Coronary artery (tissue), 2 donors: ENCODE measurements around the gene GLT1D1.
"Not testable (repeated sequence)": the region's sequence is repeated elsewhere in the genome, so short reads cannot be mapped to it uniquely, and the experiment has no call there.

Experiments used
- DNase-seq: peaks from one replicate; pipeline ENCODE4 v3.0.0-alpha.2; 2017; ENCODE audit warnings: low spot score
- H3K27ac ChIP-seq, 2 donors: fragments of 200-600 bp; sonication (generic); one replicate each; pipeline ENCODE4 v1.5.1; 2016 to 2019
- H3K4me3 ChIP-seq: fragments of 200-600 bp; sonication (generic); 2 replicates; pipeline ENCODE4 v1.5.1; 2016; ENCODE audit warnings: mild to moderate bottlenecking, moderate library complexity
- TF ChIP-seq, protein P1 (sequence below): fragments of 200-600 bp; sonication (generic); IDR thresholded peaks from one replicate; pipeline ENCODE4 v1.5.1; 2019; ENCODE audit warnings: antibody characterized with exemption

GLT1D1 gene

DNA sequence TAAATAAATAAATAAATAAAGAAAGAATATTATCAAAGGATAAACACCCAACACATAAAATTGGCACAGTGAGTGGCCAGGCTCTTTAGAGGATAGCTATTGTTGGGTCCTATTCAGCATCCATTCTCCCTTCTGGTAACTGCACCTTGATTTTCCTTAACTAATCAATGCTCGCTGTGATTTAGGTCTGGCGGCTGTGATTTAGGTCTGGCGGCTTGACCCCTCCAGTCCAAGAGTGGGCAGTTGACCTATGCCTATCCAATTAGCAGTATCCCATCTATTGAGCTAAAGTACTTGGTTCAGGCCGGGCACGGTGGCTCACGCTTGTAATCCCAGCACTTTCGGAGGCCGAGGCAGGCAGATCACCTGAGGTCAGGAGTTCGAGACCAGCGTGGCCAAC is 19.9 kb upstream of the GLT1D1 start:
- TF ChIP-seq, protein P1, sequence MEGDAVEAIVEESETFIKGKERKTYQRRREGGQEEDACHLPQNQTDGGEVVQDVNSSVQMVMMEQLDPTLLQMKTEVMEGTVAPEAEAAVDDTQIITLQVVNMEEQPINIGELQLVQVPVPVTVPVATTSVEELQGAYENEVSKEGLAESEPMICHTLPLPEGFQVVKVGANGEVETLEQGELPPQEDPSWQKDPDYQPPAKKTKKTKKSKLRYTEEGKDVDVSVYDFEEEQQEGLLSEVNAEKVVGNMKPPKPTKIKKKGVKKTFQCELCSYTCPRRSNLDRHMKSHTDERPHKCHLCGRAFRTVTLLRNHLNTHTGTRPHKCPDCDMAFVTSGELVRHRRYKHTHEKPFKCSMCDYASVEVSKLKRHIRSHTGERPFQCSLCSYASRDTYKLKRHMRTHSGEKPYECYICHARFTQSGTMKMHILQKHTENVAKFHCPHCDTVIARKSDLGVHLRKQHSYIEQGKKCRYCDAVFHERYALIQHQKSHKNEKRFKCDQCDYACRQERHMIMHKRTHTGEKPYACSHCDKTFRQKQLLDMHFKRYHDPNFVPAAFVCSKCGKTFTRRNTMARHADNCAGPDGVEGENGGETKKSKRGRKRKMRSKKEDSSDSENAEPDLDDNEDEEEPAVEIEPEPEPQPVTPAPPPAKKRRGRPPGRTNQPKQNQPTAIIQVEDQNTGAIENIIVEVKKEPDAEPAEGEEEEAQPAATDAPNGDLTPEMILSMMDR: no peak
- H3K4me3 ChIP-seq: no peak overlapping the region
- peak; percentile 17 for DNase-seq
- H3K27ac ChIP-seq: no peak overlapping the region

DNA sequence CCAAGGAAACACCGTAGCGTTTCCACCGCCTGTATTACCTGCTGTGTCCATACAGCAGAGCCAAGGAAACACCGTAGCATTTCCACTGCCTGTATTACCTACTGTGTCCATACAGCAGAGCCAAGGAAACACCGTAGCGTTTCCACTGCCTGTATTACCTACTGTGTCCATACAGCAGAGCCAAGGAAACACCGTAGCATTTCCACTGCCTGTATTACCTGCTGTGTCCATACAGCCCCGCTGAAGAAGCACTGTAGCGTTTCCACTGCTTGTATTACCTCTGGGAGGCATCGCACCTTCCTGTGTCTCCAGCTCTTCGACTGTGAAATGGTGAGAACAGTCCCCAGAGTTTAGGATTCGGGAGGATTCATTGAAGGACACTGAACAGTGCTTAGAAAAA is 13.4 kb upstream of the GLT1D1 start:
- DNase-seq, H3K27ac ChIP-seq, H3K4me3 ChIP-seq: not testable (repeated sequence)

DNA sequence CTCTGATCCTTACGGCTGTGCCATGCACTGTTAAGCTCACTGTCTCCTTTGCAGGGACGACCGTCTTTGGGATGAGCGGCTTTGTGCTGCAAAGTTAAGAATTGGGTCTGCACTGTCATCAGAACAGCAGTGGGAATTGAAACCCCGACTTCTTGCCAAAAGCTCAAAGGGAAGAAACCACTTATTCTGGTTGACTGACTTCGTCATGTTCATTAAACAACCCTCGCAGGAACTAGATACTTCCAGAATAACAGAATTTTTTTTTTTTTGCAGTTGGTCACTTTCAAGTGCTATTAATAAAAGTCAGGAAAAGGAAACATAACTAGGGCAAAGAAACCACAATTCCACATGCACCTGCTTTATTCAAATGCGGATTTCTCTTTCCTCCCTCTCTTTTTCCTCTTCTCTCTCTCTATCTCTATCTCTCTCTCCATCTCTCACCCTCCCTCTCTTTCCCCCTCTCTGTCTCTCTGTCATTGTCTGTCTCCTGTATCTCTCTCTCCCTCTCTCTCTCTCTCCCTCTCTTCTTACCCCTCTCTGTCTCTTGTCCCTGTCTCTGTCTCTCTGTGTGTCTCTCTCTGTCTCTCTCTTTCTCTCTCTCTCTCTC is 12.3 kb upstream of the GLT1D1 start:
- no peak for DNase-seq
- no peak overlapping the region for H3K27ac ChIP-seq
- H3K4me3 ChIP-seq: no peak overlapping the region
- TF ChIP-seq, protein P1: no peak

DNA sequence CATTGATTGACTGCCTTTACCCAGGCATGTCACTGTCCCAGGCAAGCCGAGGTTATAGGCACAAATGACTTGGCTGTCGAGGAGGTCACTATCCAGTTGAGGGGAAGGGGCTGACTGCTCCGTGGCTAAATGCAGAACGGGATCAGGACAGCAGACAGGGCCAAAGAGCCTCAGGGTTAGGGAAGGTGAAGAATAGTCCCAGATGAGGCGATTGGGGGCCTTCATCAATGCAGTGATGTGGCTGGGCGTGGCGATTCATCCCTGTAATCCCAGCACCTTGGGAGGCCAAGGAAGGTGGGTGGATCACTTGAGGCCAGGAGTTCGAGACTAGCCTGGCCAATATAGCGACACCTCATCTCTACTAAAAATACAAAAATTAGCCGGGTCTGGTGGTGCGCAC is 10.7 kb upstream of the GLT1D1 start:
- H3K4me3 ChIP-seq: no peak overlapping the region
- TF ChIP-seq, protein P1: no peak
- H3K27ac ChIP-seq: no peak overlapping the region
- no peak for DNase-seq

DNA sequence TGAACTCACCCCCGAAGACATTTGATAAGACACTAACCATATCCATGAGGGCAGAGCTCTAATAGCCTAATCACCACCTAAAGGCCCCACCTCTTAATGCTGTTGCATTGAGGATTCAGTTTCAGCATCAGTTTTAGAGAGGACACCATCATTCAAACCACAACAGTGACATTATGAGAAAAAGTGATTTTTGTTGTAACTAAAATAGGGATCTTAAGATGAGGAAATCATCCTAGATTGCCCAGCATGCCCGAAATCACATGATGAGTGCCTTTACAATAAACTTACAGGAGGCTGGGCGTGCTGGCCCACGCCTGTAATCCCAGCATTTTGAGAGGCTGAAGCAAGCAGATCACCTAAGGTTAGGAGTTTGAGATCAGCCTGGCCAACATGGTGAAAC is 9.7 kb upstream of the GLT1D1 start:
- DNase-seq: no peak
- Histone ChIP-seq H3K27ac (no peak overlapping the region), H3K4me3 (no peak overlapping the region)
- TF ChIP-seq, protein P1: no peak

DNA sequence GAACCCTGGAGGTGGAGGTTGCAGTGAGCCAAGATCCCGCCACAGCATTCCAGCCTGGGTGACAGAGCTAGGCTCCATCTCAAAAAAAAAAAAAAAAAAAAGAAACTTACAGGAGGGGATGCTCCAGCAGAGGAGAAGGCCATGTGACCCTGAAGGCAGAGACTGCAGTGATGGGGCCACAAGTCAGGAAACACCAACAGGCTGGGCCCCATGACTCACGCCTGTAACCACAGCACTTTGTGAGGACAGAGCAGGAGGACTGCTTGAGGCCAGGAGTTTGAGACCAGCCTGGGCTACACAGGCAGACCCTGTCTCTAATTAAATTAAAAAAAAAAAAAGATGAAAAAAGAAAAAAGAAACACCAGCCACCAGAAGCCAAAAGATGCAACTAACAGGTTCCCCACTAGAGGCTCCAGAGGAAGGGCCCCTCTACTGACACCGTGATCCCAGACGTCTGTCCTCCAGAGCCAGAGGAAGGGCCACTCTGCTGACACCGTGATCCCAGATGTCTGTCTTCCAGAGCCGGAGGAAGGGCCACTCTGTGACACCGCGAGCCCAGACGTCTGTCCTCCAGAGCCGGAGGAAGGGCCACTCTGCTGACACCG is 9.1 kb upstream of the GLT1D1 start:
- no peak for DNase-seq
- no peak overlapping the region for H3K4me3 ChIP-seq
- H3K27ac ChIP-seq: no peak overlapping the region
- TF ChIP-seq, protein P1: no peak

DNA sequence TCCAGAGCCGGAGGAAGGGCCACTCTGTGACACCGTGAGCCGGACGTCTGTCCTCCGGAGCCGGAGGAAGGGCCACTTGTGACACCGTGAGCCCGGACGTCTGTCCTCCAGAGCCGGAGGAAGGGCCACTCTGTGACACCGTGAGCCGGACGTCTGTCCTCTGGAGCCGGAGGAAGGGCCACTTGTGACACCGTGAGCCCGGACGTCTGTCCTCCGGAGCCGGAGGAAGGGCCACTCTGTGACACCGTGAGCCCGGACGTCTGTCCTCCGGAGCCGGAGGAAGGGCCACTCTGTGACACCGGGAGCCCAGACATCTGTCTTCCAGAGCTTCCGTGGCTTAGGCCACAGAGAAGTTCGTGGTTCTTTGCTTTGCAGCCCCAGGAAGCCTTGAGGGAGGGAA is 6.6 kb upstream of the GLT1D1 start:
- H3K27ac ChIP-seq, DNase-seq, H3K4me3 ChIP-seq: not testable (repeated sequence)

DNA sequence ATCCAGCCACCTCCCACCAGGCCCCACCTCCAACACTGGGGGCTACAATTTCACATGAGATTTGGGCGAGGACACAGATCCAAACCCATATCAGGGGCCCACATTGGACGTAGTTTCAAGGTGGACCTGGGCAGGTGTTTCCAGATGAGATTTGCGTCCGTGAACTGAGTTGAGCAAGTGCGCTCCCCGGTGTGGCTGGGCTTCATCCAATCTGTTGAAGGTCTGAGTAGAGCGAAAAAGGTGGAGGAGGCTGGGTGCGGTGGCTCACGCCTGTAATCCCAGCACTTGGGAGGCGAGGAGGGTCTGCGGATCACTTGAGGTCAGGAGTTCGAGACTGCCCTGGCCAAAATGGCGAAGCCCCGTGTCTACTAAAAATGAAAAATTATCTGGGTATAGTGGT is 4.9 kb upstream of the GLT1D1 start:
- no peak for DNase-seq
- TF ChIP-seq, protein P1: no peak
- no peak overlapping the region for H3K27ac ChIP-seq

DNA sequence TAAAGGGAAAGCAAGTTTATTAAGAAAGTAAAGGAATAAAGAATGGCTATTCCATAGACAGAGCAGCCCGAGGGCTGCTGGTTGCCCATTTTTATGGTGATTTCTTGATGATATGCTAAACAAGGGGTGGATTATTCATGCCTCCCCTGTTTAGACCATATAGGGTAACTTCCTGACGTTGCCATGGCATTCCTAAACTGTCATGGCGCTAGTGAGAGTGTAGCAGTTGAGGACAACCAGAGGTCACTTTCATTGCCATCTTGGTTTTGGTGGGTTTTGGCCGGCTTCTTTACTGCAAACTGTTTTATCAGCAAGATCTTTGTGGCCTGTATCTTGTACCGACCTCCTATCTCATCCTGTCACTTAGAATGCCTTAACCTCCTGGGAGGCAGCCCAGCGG is 3.5 kb upstream of the GLT1D1 start:
- DNase-seq, H3K4me3 ChIP-seq, H3K27ac ChIP-seq: not testable (repeated sequence)

More for the DNA sequence above, 4.9 kb upstream of the GLT1D1 start:
- H3K4me3 ChIP-seq: no peak overlapping the region
